ENCODE measurements around the gene UBL5.
"Not testable (repeated sequence)": the region's sequence is repeated elsewhere in the genome, so short reads cannot be mapped to it uniquely, and the experiment has no call there.

GRCh38 chr19:9784163-9784496 lies 43.6 kb upstream of the UBL5 start:
- not testable (repeated sequence) for TF ChIP-seq CTCF (IDR thresholded peaks at IDR 0.05; ENCODE audit: low read depth, low read length, poor library complexity, severe bottlenecking); EZH2phosphoT487 (IDR thresholded peaks at IDR 0.05; ENCODE audit: borderline replicate concordance, low read length)

Data from DOHH2 (cell line).